H9 (cell line): ENCODE measurements around the gene DOCK9. TPM values are rescaled to one million over a fixed set of nuclear protein-coding genes. Genes with fewer than 3 reads are reported as not detected.

ENCODE experiments used
- DNase-seq: peaks from one replicate; pipeline ENCODE4 v3.0.0-alpha.2; 2017
- H2AFZ ChIP-seq: one replicate; pipeline ENCODE4 v1.6.1; 2013; ENCODE audit warnings: mild to moderate bottlenecking, low read length, control low read depth, moderate library complexity
- H2AK5ac ChIP-seq: 2 replicates; pipeline ENCODE4 v1.6.1; 2013; ENCODE audit warnings: low read length, control low read depth, mixed read lengths; ENCODE audit not compliant: insufficient read length
- H2BK120ac ChIP-seq: one replicate; pipeline ENCODE4 v1.6.1; 2013; ENCODE audit warnings: low read depth, mild to moderate bottlenecking, low read length, control low read depth, inconsistent platforms; ENCODE audit not compliant: poor library complexity, severe bottlenecking
- H2BK12ac ChIP-seq: 2 replicates; pipeline ENCODE4 v1.6.1; 2013; ENCODE audit warnings: low read length, control low read depth, mixed read lengths, low read depth; ENCODE audit not compliant: insufficient read length
- H2BK15ac ChIP-seq: 2 replicates; pipeline ENCODE4 v1.6.1; 2013; ENCODE audit warnings: low read depth, low read length, control low read depth
- H2BK20ac ChIP-seq: one replicate; pipeline ENCODE4 v1.6.1; 2013; ENCODE audit warnings: low read depth, mild to moderate bottlenecking, low read length, control low read depth, inconsistent platforms; ENCODE audit not compliant: poor library complexity, severe bottlenecking
- H2BK5ac ChIP-seq: 2 replicates; pipeline ENCODE4 v1.6.1; 2013; ENCODE audit warnings: low read length, control low read depth, mixed read lengths; ENCODE audit not compliant: insufficient read length
- H3K14ac ChIP-seq: 2 replicates; pipeline ENCODE4 v1.6.1; 2013; ENCODE audit warnings: low read length, control low read depth; ENCODE audit not compliant: insufficient read depth
- H3K18ac ChIP-seq: 2 replicates; pipeline ENCODE4 v1.6.1; 2013; ENCODE audit warnings: low read depth, mild to moderate bottlenecking, mixed read lengths, low read length, control low read depth; ENCODE audit not compliant: insufficient read length
- H3K23ac ChIP-seq: 2 replicates; pipeline ENCODE4 v1.6.1; 2013; ENCODE audit warnings: low read length, control low read depth, mixed read lengths, low read depth; ENCODE audit not compliant: insufficient read length
- H3K23me2 ChIP-seq: 2 replicates; pipeline ENCODE4 v1.6.1; 2013; ENCODE audit warnings: low read depth, mild to moderate bottlenecking, mixed read lengths, low read length, control low read depth; ENCODE audit not compliant: insufficient read length, poor library complexity, severe bottlenecking
- H3K27ac ChIP-seq: 2 replicates; pipeline ENCODE4 v1.5.1; 2013; ENCODE audit warnings: low read length, control low read depth, mixed read lengths, low read depth; ENCODE audit not compliant: insufficient read length
- H3K27me3 ChIP-seq: 2 replicates; pipeline ENCODE4 v1.6.1; 2013; ENCODE audit warnings: low read length, control low read depth, inconsistent platforms; ENCODE audit not compliant: insufficient read depth
- H3K4ac ChIP-seq: 2 replicates; pipeline ENCODE4 v1.6.1; 2013; ENCODE audit warnings: low read depth, mild to moderate bottlenecking, control low read depth, inconsistent platforms, low read length, moderate library complexity
- H3K4me1 ChIP-seq: 2 replicates; pipeline ENCODE4 v1.6.1; 2013; ENCODE audit warnings: low read length, control low read depth, inconsistent platforms; ENCODE audit not compliant: insufficient read depth
- H3K4me2 ChIP-seq: 2 replicates; pipeline ENCODE4 v1.6.1; 2013; ENCODE audit warnings: low read length, control low read depth, mixed read lengths; ENCODE audit not compliant: insufficient read length, insufficient read depth
- H3K56ac ChIP-seq: 2 replicates; pipeline ENCODE4 v1.6.1; 2013; ENCODE audit warnings: low read depth, mild to moderate bottlenecking, mixed read lengths, low read length, control low read depth; ENCODE audit not compliant: insufficient read length
- H3K79me1 ChIP-seq: 2 replicates; pipeline ENCODE4 v1.6.1; 2013; ENCODE audit warnings: low read depth, mild to moderate bottlenecking, moderate library complexity, low read length, control low read depth, inconsistent platforms; ENCODE audit not compliant: insufficient read depth, poor library complexity, severe bottlenecking
- H3K79me2 ChIP-seq: 2 replicates; pipeline ENCODE4 v1.6.1; 2013; ENCODE audit warnings: low read length, control low read depth, inconsistent platforms; ENCODE audit not compliant: insufficient read depth
- H3K9ac ChIP-seq: 2 replicates; pipeline ENCODE4 v1.6.1; 2013; ENCODE audit warnings: low read length, control low read depth, mixed read lengths; ENCODE audit not compliant: insufficient read length; ENCODE audit errors: extremely low read depth
- H3K9me3 ChIP-seq: one replicate; pipeline ENCODE4 v1.6.1; 2013; ENCODE audit warnings: low read depth, low read length, inconsistent platforms; ENCODE audit not compliant: control insufficient read depth
- H3T11ph ChIP-seq: one replicate; pipeline ENCODE4 v1.6.1; 2013; ENCODE audit warnings: mild to moderate bottlenecking, low read length, control low read depth, inconsistent platforms
- H4K20me1 ChIP-seq: one replicate; pipeline ENCODE4 v1.6.1; 2013; ENCODE audit not compliant: control insufficient read depth, insufficient read length, insufficient read depth
- H4K5ac ChIP-seq: 2 replicates; pipeline ENCODE4 v1.6.1; 2013; ENCODE audit warnings: low read depth, mild to moderate bottlenecking, mixed read lengths, low read length, control low read depth; ENCODE audit not compliant: insufficient read length
- H4K8ac ChIP-seq: replicated peaks from 2 replicates; pipeline ENCODE4 v1.6.1; 2013; ENCODE audit warnings: low read length, control low read depth, mixed read lengths, low read depth; ENCODE audit not compliant: insufficient read length
- H4K91ac ChIP-seq: 2 replicates; pipeline ENCODE4 v1.6.1; 2013; ENCODE audit warnings: low read depth, mild to moderate bottlenecking, moderate library complexity, mixed read lengths, low read length, control low read depth; ENCODE audit not compliant: insufficient read length
- H3K27ac Mint-ChIP-seq, 3 experiments: 2 replicates in 2 of 3; 3 replicates in 1 of 3; pipeline ENCODE4 v1.8.0; 2020 to 2021; ENCODE audit warnings: mixed read lengths in 3 of 3, mild to moderate bottlenecking in 1 of 3, moderate library complexity in 1 of 3
- H3K27me3 Mint-ChIP-seq: 2 replicates; pipeline ENCODE4 v1.8.0; 2021; ENCODE audit warnings: low read depth, mild to moderate bottlenecking, moderate library complexity, mixed read lengths
- H3K36me3 Mint-ChIP-seq, 3 experiments: 2 replicates in 2 of 3; 3 replicates in 1 of 3; pipeline ENCODE4 v1.8.0; 2020 to 2021; ENCODE audit warnings: low read depth in 3 of 3, mixed read lengths in 3 of 3; ENCODE audit not compliant: insufficient read depth in 1 of 3
- H3K4me1 Mint-ChIP-seq, 2 experiments: 2 replicates each; pipeline ENCODE4 v1.8.0; 2020; ENCODE audit warnings: mixed read lengths in 2 of 2
- H3K4me3 Mint-ChIP-seq, 2 experiments: 2 replicates in 1 of 2; 3 replicates in 1 of 2; pipeline ENCODE4 v1.8.0; 2020 to 2021; ENCODE audit warnings: mild to moderate bottlenecking in 2 of 2, mixed read lengths in 2 of 2, moderate library complexity in 1 of 2
- H3K9me3 Mint-ChIP-seq, 2 experiments: 2 replicates in 1 of 2; 3 replicates in 1 of 2; pipeline ENCODE4 v1.8.0; 2020; ENCODE audit warnings: mild to moderate bottlenecking in 2 of 2, mixed read lengths in 2 of 2, moderate library complexity in 1 of 2
- WGBS: extraction: QIAGEN DNeasy Blood & Tissue Kit; methylation state at CpG from one replicate; pipeline ENCODE4 v1.1.7; 2013; ENCODE audit warnings: missing lambda C conversion rate, low lambda C conversion rate, mixed read lengths; ENCODE audit not compliant: insufficient read length; ENCODE audit errors: extremely low coverage; 5-methylcytosine and 5-hydroxymethylcytosine counted together
- total RNA-seq: library from RNA; stranded (reverse); gene quantifications from 2 replicates; pipeline ENCODE4 v1.2.1, GENCODE V29; 2021
- TF ChIP-seq, protein P1 (sequence below): fragments of 200-600 bp; sonication (generic); conservative IDR thresholded peaks from 3 replicates; pipeline ENCODE4 v1.8.0; 2021; ENCODE audit warnings: antibody characterized with exemption, mild to moderate bottlenecking

The DOCK9 gene
- total RNA-seq, 1 experiment from 2014 or later, result 23.0 TPM

DNA sequence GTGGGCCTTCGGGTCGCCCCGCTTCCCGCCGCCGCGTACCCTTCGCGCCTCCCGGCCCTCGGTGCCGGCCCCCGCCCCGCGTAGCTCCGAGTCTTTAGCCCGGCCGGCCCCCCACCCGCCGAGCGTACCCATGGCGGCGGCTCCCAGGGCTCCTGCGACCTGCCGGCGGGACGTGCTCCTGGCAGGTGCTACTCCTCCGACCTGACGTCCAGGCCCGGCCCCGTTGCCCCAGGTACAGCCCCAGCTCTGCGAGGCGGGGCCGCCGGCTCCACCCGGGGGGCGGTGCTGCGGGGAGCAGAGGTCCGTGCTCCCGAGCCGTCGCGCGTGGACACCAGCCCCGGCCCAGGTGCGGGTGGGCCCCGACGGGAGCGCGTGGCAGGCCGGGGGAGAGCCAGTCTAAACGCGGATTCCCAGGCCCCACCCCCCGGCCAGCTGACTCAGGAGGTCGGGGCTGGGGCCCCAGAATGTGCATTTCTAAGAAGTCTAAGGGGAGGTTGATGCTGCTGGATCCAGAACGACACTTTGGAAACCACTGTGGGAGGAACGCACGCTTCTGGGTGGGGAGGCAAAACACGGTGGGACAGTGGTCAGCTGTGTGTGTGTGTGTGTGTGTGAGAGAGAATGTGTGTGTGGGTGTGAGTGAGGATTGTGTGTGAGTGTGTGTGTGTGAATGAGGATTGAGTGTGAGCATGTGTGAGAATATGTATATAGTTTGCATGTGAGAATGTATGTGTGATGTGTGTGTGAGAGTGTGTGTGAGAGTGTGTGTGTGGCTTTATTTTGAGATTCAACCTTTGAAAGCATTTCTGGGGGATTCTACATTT lies 225.2 kb downstream of the DOCK9 start, which contains the start of gene SLC15A1:
SLC15A1 (minus strand) TSS at position 206 of the 824 bp plus-strand sequence; CDS start at position 132, 74 bp downstream.
- H4K5ac ChIP-seq, result no peak within 1 kb of the TSS
- no peak within 1 kb of the TSS for H3K9ac ChIP-seq
- H2BK15ac ChIP-seq, result no peak within 1 kb of the TSS
- H4K20me1 ChIP-seq, result no peaks in the 10 kb centered on the region
- no peak within 1 kb of the TSS for H2AFZ ChIP-seq
- TF ChIP-seq, protein P1, sequence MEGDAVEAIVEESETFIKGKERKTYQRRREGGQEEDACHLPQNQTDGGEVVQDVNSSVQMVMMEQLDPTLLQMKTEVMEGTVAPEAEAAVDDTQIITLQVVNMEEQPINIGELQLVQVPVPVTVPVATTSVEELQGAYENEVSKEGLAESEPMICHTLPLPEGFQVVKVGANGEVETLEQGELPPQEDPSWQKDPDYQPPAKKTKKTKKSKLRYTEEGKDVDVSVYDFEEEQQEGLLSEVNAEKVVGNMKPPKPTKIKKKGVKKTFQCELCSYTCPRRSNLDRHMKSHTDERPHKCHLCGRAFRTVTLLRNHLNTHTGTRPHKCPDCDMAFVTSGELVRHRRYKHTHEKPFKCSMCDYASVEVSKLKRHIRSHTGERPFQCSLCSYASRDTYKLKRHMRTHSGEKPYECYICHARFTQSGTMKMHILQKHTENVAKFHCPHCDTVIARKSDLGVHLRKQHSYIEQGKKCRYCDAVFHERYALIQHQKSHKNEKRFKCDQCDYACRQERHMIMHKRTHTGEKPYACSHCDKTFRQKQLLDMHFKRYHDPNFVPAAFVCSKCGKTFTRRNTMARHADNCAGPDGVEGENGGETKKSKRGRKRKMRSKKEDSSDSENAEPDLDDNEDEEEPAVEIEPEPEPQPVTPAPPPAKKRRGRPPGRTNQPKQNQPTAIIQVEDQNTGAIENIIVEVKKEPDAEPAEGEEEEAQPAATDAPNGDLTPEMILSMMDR, result no peak
- H3K14ac ChIP-seq, result peak within 1 kb of the TSS; percentile 58
- no peak within 1 kb of the TSS for H3K23ac ChIP-seq
- no peaks in the 10 kb centered on the region for H3K79me2 ChIP-seq
- H3K36me3 Mint-ChIP-seq, result peaks cover 6% of the 10 kb centered on the region in 3 experiments; a peak in 6 of 7 replicates
- H3K56ac ChIP-seq, result no peak within 1 kb of the TSS
- no peaks in the 10 kb centered on the region for H3K9me3 ChIP-seq
- H4K8ac ChIP-seq, result no peak within 1 kb of the TSS
- H2BK12ac ChIP-seq, result no peak within 1 kb of the TSS
- no peak within 1 kb of the TSS for H4K91ac ChIP-seq
- peak within 1 kb of the TSS; percentile 62 to 78 for H3K4me3 Mint-ChIP-seq
- H3K4me1 ChIP-seq, result peaks cover 3% of the 10 kb centered on the region; the same call in 1 of the 2 replicates
- H3K4me1 Mint-ChIP-seq, result peaks cover 11 to 12% of the 10 kb centered on the region in 2 experiments
- peaks cover 8% of the 10 kb centered on the region for H3K23me2 ChIP-seq
- H3K27me3 ChIP-seq, result peaks cover 4% of the 10 kb centered on the region; the same call in 1 of the 2 replicates
- no peak within 1 kb of the TSS for H2BK5ac ChIP-seq
- peaks cover 60% of the 10 kb centered on the region for H3K27me3 Mint-ChIP-seq
- H3K27ac ChIP-seq, result no peak within 1 kb of the TSS
- no CpG with 5 or more reads among the region's 59 CpGs for WGBS
- H3T11ph ChIP-seq, result no peak within 1 kb of the TSS
- no peaks in the 10 kb centered on the region for H3K79me1 ChIP-seq
- DNase-seq, result peak; percentile 51
- no peak within 1 kb of the TSS for H3K4ac ChIP-seq
- no peak within 1 kb of the TSS for H2AK5ac ChIP-seq
- H2BK120ac ChIP-seq, result no peak within 1 kb of the TSS
- H2BK20ac ChIP-seq, result no peak within 1 kb of the TSS
- peaks cover 13 to 19% of the 10 kb centered on the region in 2 experiments for H3K9me3 Mint-ChIP-seq
- no peak within 1 kb of the TSS for H3K27ac Mint-ChIP-seq
- H3K18ac ChIP-seq, result no peak within 1 kb of the TSS
- H3K4me2 ChIP-seq, result peak within 1 kb of the TSS; percentile 54
